Effector CD4-positive, alpha-beta T cell (primary cell): ENCODE results near the gene NDUFS4.
"Not testable (repeated sequence)": the region's sequence is repeated elsewhere in the genome, so short reads cannot be mapped to it uniquely, and the experiment has no call there.

Experiments
- DNase-seq: peaks from one replicate; pipeline ENCODE4 v3.0.0-alpha.2; 2020
- total RNA-seq: gene quantifications from one replicate; lab custom pipeline; 2026; lab: John Stamatoyannopoulos, UW

The NDUFS4 gene
- 8.4 reads per million, percentile 28 among the genes with 10 or more reads in this experiment for total RNA-seq

- peak; percentile 60 for DNase-seq
Measured at GRCh38 chr5:53560506-53561191, at the start of gene NDUFS4. Gene NDUFS4 (plus strand): TSS chr5:53560639. CDS start chr5:53560663, 24 bp downstream.

GRCh38 chr5:53512539-53512938 is 47.9 kb upstream of the NDUFS4 start:
- DNase-seq = no peak

GRCh38 chr5:53515988-53516387 is 44.5 kb upstream of the NDUFS4 start:
- DNase-seq = no peak

- DNase-seq = no peak
Measured at GRCh38 chr5:53520813-53521212, 39.6 kb upstream of the NDUFS4 start.

GRCh38 chr5:53537711-53538110 is 22.7 kb upstream of the NDUFS4 start:
- DNase-seq = no peak

- not testable (repeated sequence) for DNase-seq
Measured at GRCh38 chr5:53540739-53541138, 19.7 kb upstream of the NDUFS4 start.

GRCh38 chr5:53541859-53542258 is 18.6 kb upstream of the NDUFS4 start:
- no peak for DNase-seq

- DNase-seq = no peak
Measured at GRCh38 chr5:53542926-53543325, 17.5 kb upstream of the NDUFS4 start.

- DNase-seq = no peak
Measured at GRCh38 chr5:53543401-53543800, 17.0 kb upstream of the NDUFS4 start.

GRCh38 chr5:53545744-53546143 is 14.7 kb upstream of the NDUFS4 start:
- no peak for DNase-seq

- DNase-seq = no peak
Measured at GRCh38 chr5:53547226-53547625, 13.2 kb upstream of the NDUFS4 start.

GRCh38 chr5:53548501-53548900 is 11.9 kb upstream of the NDUFS4 start:
- not testable (repeated sequence) for DNase-seq

- DNase-seq = no peak
Measured at GRCh38 chr5:53549792-53550191, 10.6 kb upstream of the NDUFS4 start.

GRCh38 chr5:53552561-53552960 is 7.9 kb upstream of the NDUFS4 start:
- no peak for DNase-seq

- DNase-seq = no peak
Measured at GRCh38 chr5:53554444-53554843, 6.0 kb upstream of the NDUFS4 start.

- no peak for DNase-seq
Measured at GRCh38 chr5:53555160-53555559, 5.3 kb upstream of the NDUFS4 start.

- DNase-seq = no peak
Measured at GRCh38 chr5:53556001-53556400, 4.4 kb upstream of the NDUFS4 start.

GRCh38 chr5:53557386-53557785 is 3.1 kb upstream of the NDUFS4 start:
- DNase-seq = no peak

GRCh38 chr5:53558966-53559365 is 1.5 kb upstream of the NDUFS4 start:
- no peak for DNase-seq

GRCh38 chr5:53560028-53560427 is 411 bp upstream of the NDUFS4 start:
- DNase-seq = no peak

- DNase-seq = no peak
Measured at GRCh38 chr5:53568401-53568800, 8.0 kb downstream of the NDUFS4 start.

- DNase-seq = no peak
Measured at GRCh38 chr5:53568871-53569270, 8.4 kb downstream of the NDUFS4 start.

GRCh38 chr5:53569453-53569852 is 9.0 kb downstream of the NDUFS4 start:
- DNase-seq = no peak

- no peak for DNase-seq
Measured at GRCh38 chr5:53571403-53571802, 11.0 kb downstream of the NDUFS4 start.

GRCh38 chr5:53575101-53575500 is 14.7 kb downstream of the NDUFS4 start:
- DNase-seq = no peak
